HG02852 (cell line): ENCODE data around the gene FLG.
"Not testable (repeated sequence)": the region's sequence is repeated elsewhere in the genome, so short reads cannot be mapped to it uniquely, and the experiment has no call there.

Experiments used
- ATAC-seq: cut with Tn5 transposase; IDR thresholded peaks from one replicate; pipeline ENCODE4 v1.9.1; 2021; ENCODE audit warnings: mild to moderate bottlenecking, moderate library complexity; ENCODE audit not compliant: unreplicated experiment

Gene FLG

DNA sequence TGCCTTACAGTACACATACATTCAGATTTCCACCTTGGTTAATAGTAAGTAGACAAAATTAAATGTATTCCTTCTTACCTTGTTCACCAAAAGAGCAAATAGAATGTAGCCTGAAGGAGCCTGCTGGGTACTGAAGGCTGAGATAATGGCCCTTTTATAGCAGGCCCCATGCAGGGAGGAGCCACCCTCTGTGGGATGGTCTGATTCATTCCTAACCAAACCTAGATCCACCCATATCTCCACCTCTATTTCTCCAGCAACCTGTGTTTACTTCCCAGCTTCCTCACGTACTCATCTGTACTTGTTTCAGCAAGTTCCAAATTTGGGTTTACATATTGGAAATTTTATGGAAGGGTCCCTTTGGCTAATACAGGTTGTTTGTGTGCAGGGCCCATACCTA, at the start of gene FLG:
TSS of gene FLG (minus strand) at position 129 of the 400 bp plus-strand sequence. CDS start 9,783 bp downstream, outside the sequence.
- ATAC-seq = no peak

DNA sequence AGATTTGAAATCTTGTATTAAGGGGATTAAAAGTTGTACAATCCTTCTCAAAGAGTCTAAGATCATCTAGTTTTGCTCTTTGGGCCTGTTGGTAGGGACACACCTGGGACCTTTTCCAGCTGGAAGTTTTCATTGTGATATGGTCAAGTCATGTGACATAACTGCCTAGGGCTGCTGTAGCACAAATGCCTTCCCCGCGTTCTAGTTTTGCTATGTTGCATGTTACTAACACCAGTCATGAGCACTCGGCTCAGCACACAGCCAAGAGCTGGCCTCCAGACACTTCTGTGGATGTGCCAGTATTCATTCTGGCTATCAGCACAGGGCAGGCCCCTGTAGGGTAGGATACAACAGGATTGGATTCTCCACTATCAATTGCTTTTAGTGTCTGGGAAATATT, 49.4 kb upstream of the FLG start:
- ATAC-seq = no peak

DNA sequence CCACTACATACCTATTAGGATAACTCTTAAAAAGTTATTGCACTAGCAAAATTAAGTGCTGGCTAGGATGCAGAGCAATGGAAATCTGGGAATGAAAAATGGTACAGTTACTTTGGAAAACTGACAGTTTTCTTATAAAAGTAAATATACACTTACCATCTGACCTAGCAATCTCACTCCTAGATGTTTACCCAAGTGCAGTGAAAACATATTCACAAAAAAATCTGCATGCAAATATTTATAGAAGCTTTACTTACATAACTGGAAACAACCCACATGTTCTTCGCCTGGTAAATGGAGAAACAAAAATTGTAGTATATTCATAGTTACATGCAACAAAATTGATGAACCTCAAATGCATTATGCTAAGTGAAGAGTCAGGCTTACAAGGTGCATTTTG, 47.6 kb upstream of the FLG start:
- no peak for ATAC-seq

DNA sequence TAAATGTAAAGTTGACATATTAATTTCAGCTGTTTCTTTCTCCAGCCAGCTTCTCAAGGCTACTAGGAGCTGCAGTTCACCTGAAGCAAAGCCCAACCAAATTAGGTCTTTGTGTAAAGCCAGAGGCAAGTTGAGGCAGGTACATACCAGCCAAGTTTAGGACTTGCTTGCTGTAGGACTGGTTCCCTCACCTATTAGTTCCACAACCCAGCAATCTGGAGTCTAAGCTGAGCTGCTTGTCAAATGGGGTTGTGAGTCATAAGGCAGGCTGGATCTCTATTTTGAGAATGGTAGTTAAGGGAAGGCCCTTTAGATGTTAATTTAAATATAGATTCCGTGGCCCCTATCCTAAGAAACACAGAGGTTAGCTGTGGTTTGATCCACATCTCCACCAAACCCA, 42.4 kb upstream of the FLG start:
- no peak for ATAC-seq

DNA sequence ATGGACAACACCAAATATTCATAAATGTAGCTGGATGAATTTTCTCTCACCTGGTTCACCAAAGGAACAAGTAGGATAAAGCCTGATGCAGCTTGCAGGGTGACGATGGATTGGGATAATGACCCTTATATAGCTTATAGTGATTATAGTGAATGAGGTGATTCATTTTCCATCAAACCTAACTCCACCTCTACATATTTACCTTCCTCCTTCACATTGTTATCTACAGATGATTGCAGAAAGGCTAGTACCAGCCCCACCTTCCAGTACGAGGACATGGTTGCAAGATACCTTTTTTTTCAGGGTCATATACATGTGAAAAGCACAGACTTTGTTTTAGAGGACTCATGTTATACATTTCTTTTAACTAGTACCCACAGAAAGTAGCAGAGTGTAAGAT, 34.9 kb upstream of the FLG start, which contains the start of gene FLG2:
TSS of gene FLG2 (minus strand) at position 101 of the 400 bp plus-strand sequence. CDS start 1,122 bp downstream, outside the sequence.
- no peak for ATAC-seq

DNA sequence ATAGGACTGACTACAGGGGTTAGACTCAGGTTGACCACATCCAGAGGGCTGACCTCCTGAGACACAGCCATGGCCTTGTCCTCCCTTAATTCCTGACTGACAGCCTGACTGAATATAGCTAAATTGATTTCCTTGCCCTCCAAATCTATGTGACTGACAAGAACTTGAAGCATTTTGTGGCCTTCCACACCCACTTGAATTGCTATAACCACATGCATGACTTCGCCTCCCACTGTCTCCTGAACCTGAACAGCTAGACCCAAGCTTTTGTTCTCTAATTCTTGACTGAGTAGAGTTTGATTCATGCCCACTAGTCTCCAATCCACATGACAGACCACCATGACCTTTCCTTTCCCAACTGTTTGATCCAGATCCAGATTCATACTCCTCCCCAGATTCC, 31.7 kb upstream of the FLG start:
- ATAC-seq = no peak

DNA sequence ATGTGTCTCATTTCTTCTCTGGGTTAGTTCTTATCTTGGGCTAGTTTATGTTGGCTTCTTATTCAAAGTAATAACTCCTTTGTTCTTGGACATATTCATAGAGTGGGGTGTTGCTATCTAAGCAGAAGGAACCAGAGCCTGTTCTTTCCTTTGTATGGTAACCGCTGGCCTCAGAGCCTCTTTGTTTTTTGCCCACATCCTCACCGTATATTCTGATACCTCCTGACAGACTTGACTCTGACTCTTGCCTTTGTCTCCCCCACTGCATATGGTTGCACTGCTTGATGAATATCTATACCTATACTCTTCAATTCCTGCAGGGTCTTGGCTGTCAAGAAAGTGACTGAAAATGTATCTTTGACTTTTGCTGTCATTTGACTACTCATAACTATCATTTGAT, 24.6 kb upstream of the FLG start:
- ATAC-seq = no peak

DNA sequence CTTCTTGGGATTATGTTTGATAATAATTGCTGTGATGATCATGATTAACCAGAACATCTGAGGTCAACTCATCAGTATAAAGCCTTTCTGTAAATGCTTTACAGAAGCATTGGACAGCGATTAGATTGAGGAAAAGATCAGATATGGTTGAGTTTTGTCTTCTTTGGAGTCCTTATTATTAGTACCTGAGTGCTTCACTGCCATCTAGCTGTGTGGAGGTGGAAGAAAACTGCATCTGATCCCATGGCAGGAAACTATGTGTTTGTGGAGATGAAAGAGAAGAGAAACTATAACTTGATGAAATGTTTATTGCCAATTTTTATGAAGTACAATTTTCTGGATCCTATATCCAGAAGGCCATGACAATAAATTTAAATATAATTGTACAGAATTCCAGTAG, 23.4 kb upstream of the FLG start:
- no peak for ATAC-seq

DNA sequence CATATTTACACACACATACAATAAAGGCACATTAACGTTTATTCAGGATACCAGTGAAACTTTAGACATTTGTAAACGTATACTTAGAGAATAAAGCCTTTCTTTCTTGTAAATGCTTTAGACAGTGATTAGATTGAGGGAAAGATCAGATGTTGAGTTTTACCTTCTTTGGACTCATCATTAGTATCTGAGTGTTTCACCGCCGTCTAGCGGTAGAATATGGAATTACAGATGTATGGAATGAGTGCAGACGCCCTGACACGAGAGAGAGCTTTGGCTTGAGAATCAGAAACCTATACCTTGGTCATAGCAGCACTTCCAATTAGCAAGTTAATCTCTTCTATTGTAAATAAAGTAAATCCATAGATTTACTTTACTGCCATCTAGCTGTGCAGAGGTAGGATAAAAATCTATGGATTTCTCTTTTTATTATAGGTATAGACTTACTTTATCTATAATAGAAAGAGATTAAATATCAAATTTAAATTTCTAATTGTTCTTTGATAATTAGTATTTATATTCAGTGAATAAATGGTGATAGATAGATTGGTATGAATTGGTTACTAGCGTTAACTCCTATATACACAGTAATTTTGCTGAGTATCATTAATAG, 22.2 kb upstream of the FLG start:
- ATAC-seq = no peak

DNA sequence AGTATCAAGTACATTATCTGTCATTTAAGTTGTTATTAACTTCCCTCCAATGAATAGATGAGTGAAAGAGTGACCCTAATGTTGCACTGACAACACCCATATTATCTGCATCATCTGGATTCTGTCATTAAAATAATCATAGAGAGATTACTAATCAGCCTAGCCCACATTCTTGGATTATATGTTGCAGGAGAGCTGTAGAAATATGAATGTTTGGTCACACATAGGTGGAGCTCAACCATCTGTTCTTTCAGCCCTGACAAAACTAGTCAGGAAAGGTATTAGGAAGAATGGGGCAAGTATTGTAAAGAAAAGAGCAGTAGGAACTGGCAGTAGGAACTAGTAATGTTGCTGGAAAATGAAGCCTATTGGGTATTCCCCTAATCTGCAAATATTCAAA, 19.4 kb upstream of the FLG start:
- ATAC-seq = no peak

DNA sequence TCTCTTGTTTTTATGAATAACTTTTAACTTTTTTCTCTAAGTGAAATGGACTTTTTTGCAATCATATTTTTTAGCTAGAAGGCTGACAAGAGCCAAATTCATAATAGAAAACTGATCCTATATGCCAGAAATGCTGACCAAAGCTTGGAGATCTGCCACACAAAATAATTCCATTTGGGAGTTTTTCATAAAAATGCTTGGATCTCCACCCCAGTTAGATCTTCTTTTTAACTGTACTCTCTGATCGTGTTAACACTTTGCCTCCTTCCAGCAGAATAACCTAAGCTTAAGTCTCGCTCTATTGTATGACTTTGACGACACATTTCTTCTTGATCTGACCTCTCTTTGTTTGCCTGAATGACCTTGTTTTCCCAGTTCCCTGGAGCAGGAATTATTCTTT, 18.0 kb upstream of the FLG start:
- no peak for ATAC-seq

DNA sequence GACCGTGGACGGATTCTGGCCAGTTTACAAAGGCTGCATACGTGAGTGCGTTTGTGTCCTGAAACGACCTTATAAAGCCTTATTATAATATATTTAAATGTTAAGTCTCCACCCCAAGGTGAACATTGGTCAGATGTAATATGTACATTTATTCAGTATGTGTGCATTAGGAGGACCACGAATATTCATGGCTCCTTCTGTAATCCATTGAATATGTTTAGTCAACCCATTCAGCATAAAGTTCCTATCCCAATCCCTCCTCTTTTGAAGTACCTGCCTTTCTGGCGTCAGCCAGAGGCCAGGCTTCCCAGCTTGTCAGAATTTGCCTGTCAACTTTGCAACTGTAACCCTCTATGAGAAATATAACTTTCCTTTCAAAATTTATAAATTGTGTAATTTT, 10.4 kb upstream of the FLG start:
- no peak for ATAC-seq

DNA sequence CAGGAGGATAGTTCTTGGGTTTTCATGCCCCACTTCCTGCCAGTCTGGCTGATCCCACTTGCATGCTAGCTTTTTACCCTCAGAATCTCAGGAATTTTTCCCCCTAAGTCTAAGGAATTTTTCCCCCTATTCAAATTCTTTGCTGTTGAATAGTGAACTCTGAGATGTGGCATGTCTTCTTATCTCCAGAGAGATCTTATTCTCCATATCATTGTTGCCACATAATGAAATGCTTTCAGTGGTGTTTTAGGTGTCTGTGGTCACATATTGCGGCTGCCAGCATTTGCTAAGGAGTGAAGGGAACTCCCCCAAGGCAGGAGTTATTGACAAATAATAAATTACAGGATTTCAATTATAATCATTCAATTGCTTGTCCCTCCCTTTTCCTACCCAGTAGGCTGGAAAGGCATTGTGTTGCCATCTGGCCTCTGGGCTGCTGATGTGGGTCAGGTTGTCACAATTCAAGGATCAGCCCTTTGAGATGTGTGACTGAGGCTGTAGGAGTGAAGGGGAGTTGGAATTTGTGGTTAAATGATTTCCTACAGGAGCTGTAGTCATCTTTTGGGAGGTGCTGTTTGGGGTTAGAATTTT, 3.9 kb upstream of the FLG start:
- ATAC-seq = no peak

DNA sequence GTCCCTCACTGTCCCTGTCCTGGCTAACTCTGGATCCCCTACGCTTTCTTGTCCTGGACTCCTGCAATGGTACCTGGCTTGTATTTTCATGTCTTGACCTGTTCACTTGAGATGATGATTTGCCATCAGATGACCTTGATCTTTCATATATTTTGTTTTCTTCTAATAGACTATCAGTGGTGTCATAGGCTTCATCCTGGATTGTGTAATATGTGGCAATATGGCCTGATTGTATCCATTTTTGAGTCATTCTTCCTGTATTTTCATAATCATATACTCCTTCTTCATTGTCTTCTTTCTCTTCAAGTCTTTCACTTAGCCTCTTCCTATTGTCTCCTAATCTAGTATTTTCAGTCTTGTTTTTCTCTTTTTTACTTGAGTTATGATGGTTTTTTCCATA, 11.1 kb downstream of the FLG start:
- ATAC-seq = no peak

DNA sequence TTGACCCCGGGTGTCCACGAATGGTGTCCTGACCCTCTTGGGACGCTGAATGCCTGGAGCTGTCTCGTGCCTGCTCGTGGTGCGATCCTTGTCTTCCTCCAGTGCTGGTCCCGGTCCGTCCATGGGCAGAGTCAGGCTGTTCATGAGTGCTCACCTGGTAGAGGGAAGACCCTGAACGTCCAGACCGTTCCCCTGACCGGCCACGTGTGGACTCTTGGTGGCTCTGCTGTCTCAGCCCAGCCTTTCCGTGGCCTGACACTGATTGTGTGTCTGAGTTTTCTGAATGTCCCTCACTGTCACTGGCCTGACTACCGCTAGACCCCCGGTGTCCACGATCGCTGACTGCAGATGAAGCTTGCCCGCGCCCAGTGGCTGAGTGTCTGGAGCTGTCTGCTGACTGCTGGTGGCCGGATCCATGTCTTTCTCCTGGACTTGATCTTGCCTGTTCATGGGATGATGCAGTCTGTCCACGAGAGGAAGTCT, 11.7 kb downstream of the FLG start:
- ATAC-seq = no peak

DNA sequence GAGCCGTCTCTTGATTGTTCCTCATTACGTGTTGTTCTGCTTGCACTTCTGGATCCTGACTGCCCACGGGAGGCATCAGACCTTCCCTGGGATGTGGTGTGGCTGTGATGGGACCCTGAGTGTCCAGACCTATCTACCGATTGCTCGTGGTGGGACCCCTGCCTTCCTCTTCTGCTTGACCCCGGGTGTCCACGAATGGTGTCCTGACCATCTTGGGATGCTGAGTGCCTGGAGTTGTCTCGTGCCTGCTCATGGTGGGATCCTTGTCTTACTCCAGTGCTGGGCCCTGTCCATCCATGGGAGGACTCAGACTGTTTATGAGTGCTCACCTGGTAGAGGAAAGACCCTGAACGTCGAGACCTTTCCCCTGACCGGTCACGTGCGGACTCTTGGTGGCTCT, 12.9 kb downstream of the FLG start:
- not testable (repeated sequence) for ATAC-seq

DNA sequence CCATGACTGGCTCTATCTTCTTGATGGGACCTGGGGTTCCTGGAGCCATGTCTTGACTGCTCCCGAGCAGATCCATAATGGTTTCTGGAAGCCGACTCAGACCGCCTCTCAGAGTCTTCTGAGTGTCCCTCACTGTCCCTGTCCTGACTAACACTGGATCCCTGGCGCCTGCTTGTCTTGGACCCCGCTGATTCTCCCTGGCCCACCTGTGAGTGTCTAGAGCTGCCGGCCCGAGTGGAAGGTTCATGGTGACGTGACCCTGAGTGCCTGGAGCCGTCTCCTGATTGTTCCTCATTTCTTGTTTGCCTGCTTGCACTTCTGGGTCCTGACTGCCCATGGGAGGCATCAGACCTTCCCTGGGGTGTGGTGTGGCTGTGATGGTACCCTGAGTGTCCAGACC, 15.1 kb downstream of the FLG start:
- ATAC-seq = no peak

DNA sequence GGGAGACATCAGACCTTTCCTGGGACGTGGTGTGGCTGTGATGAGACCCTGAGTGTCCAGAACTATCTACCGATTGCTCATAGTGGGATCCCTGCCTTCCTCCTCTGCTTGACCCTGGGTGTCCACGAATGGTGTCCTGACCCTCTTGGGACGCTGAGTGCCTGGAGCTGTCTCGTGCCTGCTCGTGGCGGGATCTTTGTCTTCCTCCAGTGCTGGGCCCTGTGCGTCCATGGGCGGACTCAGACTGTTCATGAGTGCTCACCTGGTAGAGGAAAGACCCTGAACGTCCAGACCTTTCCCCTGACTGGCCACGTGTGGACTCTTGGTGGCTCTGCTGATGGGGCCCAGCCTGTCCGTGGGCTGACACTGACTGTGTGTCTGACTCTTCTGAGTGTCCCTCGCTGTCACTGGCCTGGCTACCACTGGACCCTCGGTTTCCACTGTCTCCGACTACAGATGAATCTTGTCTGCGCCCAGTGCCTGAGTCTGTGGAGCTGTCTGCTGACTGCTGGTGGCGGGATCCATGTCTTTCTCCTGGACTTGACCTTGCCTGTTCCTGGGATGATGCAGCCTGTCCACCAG, 15.6 kb downstream of the FLG start:
- ATAC-seq = not testable (repeated sequence)

DNA sequence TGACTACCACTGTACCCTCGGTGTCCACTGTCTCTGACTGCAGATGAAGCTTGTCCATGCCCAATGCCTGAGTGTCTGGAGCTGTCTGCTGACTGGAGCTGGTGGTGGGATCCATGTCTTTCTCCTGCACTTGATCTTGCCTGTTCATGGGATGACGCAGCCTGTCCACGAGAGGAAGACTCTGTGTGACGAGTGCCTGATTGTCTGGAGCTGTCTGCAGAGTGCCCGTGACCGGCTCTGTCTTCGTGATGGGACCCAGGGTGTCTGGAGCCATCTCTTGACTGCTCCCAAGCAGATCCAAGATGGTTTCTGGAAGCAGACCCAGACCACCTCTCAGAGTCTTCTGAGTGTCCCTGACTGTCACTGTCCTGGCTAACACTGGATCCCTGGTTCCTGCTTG, 16.3 kb downstream of the FLG start:
- not testable (repeated sequence) for ATAC-seq

DNA sequence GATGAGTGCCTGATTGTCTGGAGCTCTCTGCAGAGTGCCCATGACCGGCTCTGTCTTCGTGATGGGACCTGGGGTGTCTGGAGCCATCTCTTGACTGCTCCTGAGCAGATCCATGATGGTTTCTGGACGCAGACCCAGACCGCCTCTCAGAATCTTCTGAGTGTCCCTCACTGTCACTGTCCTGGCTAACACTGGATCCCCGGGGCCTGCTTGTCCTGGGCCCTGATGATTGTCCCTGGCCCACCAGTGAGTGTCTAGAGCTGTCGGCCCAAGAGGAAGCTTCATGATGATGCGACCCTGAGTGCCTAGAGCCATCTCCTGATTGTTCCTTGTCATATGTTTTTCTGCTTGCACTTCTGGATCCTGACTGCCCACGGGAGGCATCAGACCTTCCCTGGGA, 17.1 kb downstream of the FLG start:
- ATAC-seq = not testable (repeated sequence)

DNA sequence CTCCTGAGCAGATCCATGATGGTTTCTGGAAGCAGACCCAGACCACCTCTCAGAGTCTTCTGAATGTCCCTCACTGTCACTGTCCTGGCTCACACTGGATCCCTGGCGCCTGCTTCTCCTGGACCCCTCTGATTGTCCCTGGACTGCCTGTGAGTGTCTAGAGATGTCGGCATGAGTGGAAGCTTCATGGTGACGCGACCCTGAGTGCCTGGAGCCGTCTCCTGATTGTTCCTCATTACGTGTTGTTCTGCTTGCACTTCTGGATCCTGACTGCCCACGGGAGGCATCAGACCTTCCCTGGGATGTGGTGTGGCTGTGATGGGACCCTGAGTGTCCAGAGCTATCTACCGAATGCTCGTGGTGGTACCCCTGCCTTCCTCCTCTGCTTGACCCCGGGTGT, 18.9 kb downstream of the FLG start:
- not testable (repeated sequence) for ATAC-seq

DNA sequence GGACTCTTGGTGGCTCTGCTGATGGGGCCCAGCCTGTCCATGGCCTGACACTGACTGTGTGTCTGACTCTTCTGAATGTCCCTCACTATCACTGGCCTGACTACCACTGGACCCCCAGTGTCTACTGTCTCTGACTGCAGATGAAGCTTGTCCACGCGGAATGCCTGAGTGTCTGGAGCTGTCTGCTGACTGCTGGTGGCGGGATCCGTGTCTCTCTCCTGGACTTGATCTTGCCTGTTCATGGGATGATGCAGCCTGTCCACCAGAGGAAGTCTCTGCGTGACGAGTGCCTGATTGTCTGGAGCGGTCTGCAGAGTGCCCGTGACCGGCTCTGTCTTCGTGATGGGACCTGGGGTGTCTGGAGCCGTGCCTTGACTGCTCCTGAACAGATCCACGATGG, 20.3 kb downstream of the FLG start:
- not testable (repeated sequence) for ATAC-seq
